Pancreas (tissue), 10 donors: Measurements from ENCODE around the gene RPTN. TPM values are rescaled to one million over a fixed set of nuclear protein-coding genes. Genes with fewer than 3 reads are reported as not detected.

ENCODE experiments used
- ATAC-seq, 4 donors: fragments of 200-7000 bp; cut with Tn5 transposase; one replicate each; pipeline versions ENCODE4 v1.8.0 to v1.9.1; 2020; ENCODE audit warnings: mild to moderate bottlenecking in 4 of 4, moderate library complexity in 4 of 4
- DNase-seq, 6 donors: peaks; one replicate each; pipeline ENCODE4 v3.0.0-alpha.2; 2020
- FAIRE-seq: peaks from 2 replicates; lab custom pipeline; 2012; peaks lifted over from hg19 to GRCh38; lab: Jason Lieb, UNC
- H3K27ac ChIP-seq, 4 donors: fragments of 200-600 bp; sonication (generic); 1 replicate in 3 of 4; 2 replicates in 1 of 4; pipeline versions ENCODE4 v1.5.0 to v1.8.0; 2020
- H3K27me3 ChIP-seq, 4 donors: fragments of 200-600 bp; one replicate each; pipeline ENCODE4 v1.8.0; 2021
- H3K36me3 ChIP-seq, 3 donors: fragments of 200-600 bp; sonication (generic) in 1 of 3; one replicate each; pipeline versions ENCODE4 v1.5.0 to v1.8.0; 2020 to 2021
- H3K4me1 ChIP-seq, 3 donors: fragments of 200-600 bp; one replicate each; pipeline ENCODE4 v1.8.0; 2021
- H3K4me3 ChIP-seq, 4 donors: fragments of 200-600 bp; sonication (generic) in 2 of 4; one replicate each; pipeline versions ENCODE4 v1.5.0 to v1.8.0; 2020 to 2021
- H3K9me3 ChIP-seq, 4 donors: fragments of 200-600 bp; one replicate each; pipeline ENCODE4 v1.8.0; 2021
- CTCF ChIP-seq, 4 donors: fragments of 200-600 bp; sonication (generic) in 3 of 4; IDR thresholded peaks; one replicate each; pipeline versions ENCODE4 v1.5.0 to v1.8.0; 2021; ENCODE audit warnings: antibody characterized with exemption in 4 of 4
- WGBS, 2 donors: extraction: QIAGEN DNeasy Blood & Tissue Kit; methylation state at CpG; one replicate each; pipeline ENCODE4 v1.1.7; 2013; 5-methylcytosine and 5-hydroxymethylcytosine counted together
- intact Hi-C, 3 donors: fragments of 100-400 bp; cut with DNase I; formaldehyde crosslinking; loops; one replicate each; pipeline versions ENCODE4 v1.11.1 to v1.14.2; 2022
- polyA plus RNA-seq, 2 donors: library from polyadenylated mRNA; stranded (reverse); fragments of 200-250 nt; gene quantifications; one replicate each; pipeline ENCODE4 v1.2.3, GENCODE V29; 2013
- total RNA-seq, 6 donors: library from RNA; stranded (reverse); fragmentation: NEBNext Ultra II Directional in 4 of 6; extraction: Animal tissue kit (Norgen Biotek cat#: 25700) in 4 of 6; gene quantifications; one replicate each; pipeline versions ENCODE4 v1.2.1 to v1.2.4, GENCODE V29; 2021 to 2023
- donor health status: healthy with polysubstance abuse.
- donor health status: DM: no; HTN: no; CAD: no; lungs with moderate emphysema.
- donor health status: DM: no; HTN: no; CAD: no.
- donor health status: control.
- donor health status: control.
- donor health status: Bipolar disorder and iron deficiency.
- donor health status: DM: yes; HTN: yes; CAD: no.
- donor health status: DM: no; HTN: no; CAD: no.
- donor health status: DM: no; HTN: no; CAD: no.
- donor health status: DM: yes; HTN: yes; CAD: no.

The RPTN gene
- total and polyA plus RNA-seq, 8 donors = not detected

- 39 to 48% methylated on average over 2 of the region's 2 CpGs for WGBS, 2 donors
- ATAC-seq (peak in 1 of 4 donors; percentile 17), FAIRE-seq (no peak), DNase-seq (no peak)
- intact Hi-C loops = loop anchor here in 1 of 3 donors (5.0 kb wide), 2 partner anchors 252 to 267 kb away; no protein-coding TSS in a partner anchor
- Histone ChIP-seq H3K27ac (no peak overlapping the region), H3K9me3 (no peaks in the 10 kb centered on the region), H3K4me3 (no peak overlapping the region), H3K36me3 (no peaks in the 10 kb centered on the region), H3K4me1 (no peaks in the 10 kb centered on the region), H3K27me3 (no peaks in the 10 kb centered on the region)
- TF ChIP-seq CTCF (IDR thresholded peaks at IDR 0.05) = no peak
These were observed 31.6 kb upstream of the RPTN start for GRCh38 chr1:152190589-152190988.

GRCh38 chr1:152189657-152190442, 30.8 kb upstream of the RPTN start:
- Histone ChIP-seq H3K4me3 (peak overlapping the region in 3 of 4 donors; percentile 30 to 62 (median 50)), H3K27ac (no peak overlapping the region), H3K4me1 (no peaks in the 10 kb centered on the region), H3K27me3 (no peaks in the 10 kb centered on the region), H3K36me3 (no peaks in the 10 kb centered on the region), H3K9me3 (no peaks in the 10 kb centered on the region)
- FAIRE-seq (no peak), DNase-seq (peak in 5 of 6 donors; percentile 16 to 68 (median 44)), ATAC-seq (peak; percentile 68 to 83 (median 75))
- intact Hi-C loops = loop anchor here in 2 of 3 donors (5.0 kb wide), 2 partner anchors 252 to 267 kb away; no protein-coding TSS in a partner anchor
- WGBS, 2 donors = 20 to 22% methylated on average over 9 of the region's 9 CpGs
- TF ChIP-seq CTCF (IDR thresholded peaks at IDR 0.05) = peak; percentile 34 to 57 (median 45)

- FAIRE-seq = no peak
- Histone ChIP-seq H3K27ac (peak overlapping the region in 2 of 4 donors; percentile 13 to 25), H3K4me1 (no peaks in the 10 kb centered on the region), H3K36me3 (no peaks in the 10 kb centered on the region), H3K4me3 (peak overlapping the region; percentile 30 to 62 (median 45)), H3K9me3 (no peaks in the 10 kb centered on the region), H3K27me3 (no peaks in the 10 kb centered on the region)
- intact Hi-C loops = loop anchor here in 1 of 3 donors (5.0 kb wide), 1 partner anchor 268 kb away; no protein-coding TSS in a partner anchor
- ATAC-seq = peak; percentile 86
- 14 to 20% methylated on average over 62 of the region's 62 CpGs for WGBS, 2 donors
- peak; percentile 82 to 90 (median 88) for TF ChIP-seq CTCF (IDR thresholded peaks at IDR 0.05)
- peak; percentile 43 to 89 (median 78) for DNase-seq
These were observed 29.9 kb upstream of the RPTN start for GRCh38 chr1:152188673-152189591.

GRCh38 chr1:152186556-152187285, 27.7 kb upstream of the RPTN start:
- intact Hi-C loops = loop anchor here in 1 of 3 donors (5.0 kb wide), 1 partner anchor 271 kb away; no protein-coding TSS in a partner anchor
- 72 to 77% methylated on average over 5 of the region's 5 CpGs for WGBS, 2 donors
- Histone ChIP-seq H3K4me3 (no peak overlapping the region), H3K27me3 (no peaks in the 10 kb centered on the region), H3K27ac (no peak overlapping the region), H3K36me3 (no peaks in the 10 kb centered on the region), H3K4me1 (no peaks in the 10 kb centered on the region), H3K9me3 (no peaks in the 10 kb centered on the region)
- DNase-seq = no peak
- no peak for TF ChIP-seq CTCF (IDR thresholded peaks at IDR 0.05)
- FAIRE-seq = no peak
- no peak for ATAC-seq
